HG02840 (cell line): ENCODE results near the gene EML6.

Experiments
- ATAC-seq: cut with Tn5 transposase; IDR thresholded peaks from one replicate; pipeline ENCODE4 v1.9.1; 2021; ENCODE audit warnings: mild to moderate bottlenecking, moderate library complexity, moderate number of reproducible peaks; ENCODE audit not compliant: unreplicated experiment, low FRiP score

Gene EML6

DNA sequence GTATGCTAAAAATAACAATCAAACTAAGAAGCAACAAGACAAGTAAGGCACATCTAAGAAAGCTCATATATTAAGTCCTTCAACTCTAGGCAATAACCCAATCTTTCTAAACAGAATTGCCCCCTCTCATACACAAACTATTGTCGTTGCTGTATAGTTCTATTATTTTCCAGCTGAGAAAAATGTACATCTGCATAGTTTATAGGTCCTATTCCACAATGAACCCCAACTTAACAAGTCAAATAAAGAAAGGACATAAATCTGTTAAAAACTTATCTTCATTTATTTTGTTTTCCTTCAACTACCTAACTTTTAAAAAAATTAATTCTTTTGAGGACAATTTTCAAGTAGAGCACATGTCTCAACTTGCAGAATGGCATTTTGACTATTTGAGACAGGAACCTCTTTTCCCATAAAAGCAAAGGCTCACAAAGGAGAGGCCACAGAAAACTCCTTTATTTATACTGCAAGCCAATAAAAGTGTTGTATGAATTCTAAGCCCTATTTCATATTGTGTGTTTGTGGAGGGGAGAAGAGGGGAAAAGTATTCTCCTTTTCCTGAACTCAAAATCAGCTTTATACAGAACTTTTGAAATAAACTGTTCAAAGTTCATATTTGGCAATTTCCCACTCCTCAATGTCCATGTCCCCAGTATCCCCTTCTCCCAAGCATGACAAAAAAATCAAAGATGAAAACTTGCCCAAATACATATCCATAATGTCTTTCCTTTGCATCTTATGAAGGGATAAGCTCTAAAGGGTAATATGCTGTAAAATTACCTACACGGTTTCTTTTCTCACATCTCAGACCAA lies 289.4 kb downstream of the EML6 start:
- ATAC-seq: no peak

DNA sequence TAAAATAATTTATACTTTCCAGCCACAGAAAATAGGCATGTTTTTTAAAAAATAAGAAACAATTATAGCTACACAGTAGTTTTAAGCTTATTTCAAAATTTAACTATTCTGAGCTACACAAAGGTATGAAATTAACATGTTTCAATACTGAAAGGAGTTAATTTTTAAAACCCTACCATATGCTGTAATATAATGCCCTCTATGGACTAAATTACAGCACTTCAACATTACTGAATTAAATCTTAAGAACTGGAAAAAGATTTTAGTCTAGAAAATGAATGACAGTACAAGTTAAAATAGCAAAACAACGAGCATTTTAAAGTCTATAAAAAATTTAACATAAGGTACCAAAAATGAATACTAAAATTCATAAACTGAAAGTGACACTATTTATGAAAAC lies 290.5 kb downstream of the EML6 start:
- no peak for ATAC-seq

- ATAC-seq: no peak
Measured at GRCh38 chr2:55014962-55015939, 291.8 kb downstream of the EML6 start.

DNA sequence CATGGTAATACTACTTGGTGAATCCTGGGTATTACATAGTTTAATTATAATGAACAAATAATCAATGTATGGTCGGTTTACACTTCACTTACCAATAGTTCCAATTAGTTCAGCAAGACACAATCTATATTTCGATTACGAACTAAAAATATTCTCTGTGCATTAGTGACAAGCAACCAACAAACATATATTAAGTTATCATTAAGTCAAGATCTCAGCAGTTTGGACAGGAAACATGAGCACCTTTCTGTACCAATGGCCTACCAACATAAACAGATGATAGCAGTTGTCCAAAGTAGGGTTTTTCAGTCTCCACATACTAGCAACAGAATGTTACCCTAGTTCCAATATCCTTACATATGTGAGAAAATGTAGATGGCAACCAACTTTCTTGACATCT lies 294.0 kb downstream of the EML6 start:
- ATAC-seq: no peak

DNA sequence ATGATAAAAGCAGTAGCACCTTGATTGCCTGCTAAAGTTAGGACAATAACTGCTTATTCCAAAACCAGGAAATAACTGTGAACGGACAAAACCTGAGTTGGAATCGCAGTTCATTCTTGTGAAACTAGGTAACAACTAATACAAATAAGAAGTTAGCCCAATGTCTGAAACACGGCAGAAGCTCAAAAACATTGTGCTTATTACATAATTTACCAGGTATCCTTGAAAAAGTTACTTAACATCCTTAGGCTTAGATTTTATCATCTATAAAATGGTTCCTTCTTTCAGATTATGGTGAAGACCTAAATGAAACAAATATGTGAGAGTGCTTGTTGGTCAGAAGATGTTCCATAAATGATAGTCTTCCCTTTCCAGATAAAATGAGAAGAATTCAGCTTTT lies 294.4 kb downstream of the EML6 start:
- ATAC-seq: no peak

GRCh38 chr2:55018619-55019018 lies 295.2 kb downstream of the EML6 start:
- no peak for ATAC-seq

DNA sequence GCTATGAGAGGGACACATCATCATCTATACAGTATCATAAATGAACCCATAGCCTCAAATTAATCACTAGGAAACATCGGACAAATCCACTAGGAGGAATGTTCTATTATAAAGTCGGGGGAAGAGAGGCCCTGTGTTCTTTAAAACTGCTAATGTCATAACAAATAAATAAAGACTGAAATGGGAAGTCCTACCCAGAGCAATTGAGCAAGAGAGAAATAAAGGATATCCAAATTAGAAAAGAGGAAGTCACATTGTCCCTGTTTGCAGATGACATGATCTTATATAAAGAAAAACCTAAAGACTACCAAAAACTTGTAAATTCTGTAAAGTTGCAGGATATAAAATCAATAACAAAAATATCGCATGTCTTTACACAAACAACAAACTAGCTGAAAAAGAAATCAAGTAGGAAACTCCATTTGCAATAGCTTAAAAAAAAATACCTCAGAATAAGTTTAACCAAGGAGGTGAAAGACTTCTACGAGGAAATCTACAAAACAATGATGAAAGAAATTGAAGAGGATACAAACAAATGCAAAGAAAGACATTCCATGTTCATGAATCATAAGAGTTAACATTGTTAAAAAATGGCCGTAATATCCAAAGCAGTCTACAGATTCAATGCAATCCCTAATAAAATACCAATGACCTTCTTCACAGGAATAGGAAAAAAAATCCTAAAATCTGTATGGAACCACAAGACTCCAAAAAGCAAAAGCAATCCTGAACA lies 296.2 kb downstream of the EML6 start:
- ATAC-seq: no peak
